Heart left ventricle (tissue), 16 donors: ENCODE results near the gene DCUN1D4. TPM values are rescaled to one million over a fixed set of nuclear protein-coding genes. Genes with fewer than 3 reads are reported as not detected.

Experiments used
- ATAC-seq, 4 donors: fragments of 200-7000 bp; cut with Tn5 transposase; one replicate each; pipeline ENCODE4 v1.9.1; 2020 to 2022; ENCODE audit warnings: moderate library complexity in 4 of 4, mild to moderate bottlenecking in 3 of 4, moderate number of reproducible peaks in 1 of 4
- DNase-seq, 5 donors: peaks; one replicate each; pipeline ENCODE4 v3.0.0-alpha.2; 2020
- H3K27ac ChIP-seq, 12 donors: fragments of 200-600 bp; sonication (generic) in 4 of 12; one replicate each; pipeline versions ENCODE4 v1.5.0 to v1.8.0; 2016 to 2022; ENCODE audit warnings: mild to moderate bottlenecking in 2 of 12
- H3K27me3 ChIP-seq, 9 donors: fragments of 200-600 bp; sonication (generic) in 2 of 9; one replicate each; pipeline versions ENCODE4 v1.5.1 to v1.8.0; 2016 to 2022; ENCODE audit warnings: mild to moderate bottlenecking in 3 of 9
- H3K36me3 ChIP-seq, 9 donors: fragments of 200-600 bp; sonication (generic) in 2 of 9; one replicate each; pipeline versions ENCODE4 v1.5.0 to v1.8.0; 2018 to 2022; ENCODE audit warnings: mild to moderate bottlenecking in 2 of 9
- H3K4me1 ChIP-seq, 12 donors: fragments of 200-600 bp; sonication (generic) in 4 of 12; one replicate each; pipeline versions ENCODE4 v1.5.0 to v1.8.0; 2016 to 2022; ENCODE audit warnings: mild to moderate bottlenecking in 3 of 12
- H3K4me3 ChIP-seq, 12 donors: fragments of 200-600 bp; sonication (generic) in 4 of 12; one replicate each; pipeline versions ENCODE4 v1.5.0 to v1.8.0; 2017 to 2022; ENCODE audit warnings: mild to moderate bottlenecking in 9 of 12, moderate library complexity in 4 of 12
- H3K9me3 ChIP-seq, 12 donors: fragments of 200-600 bp; sonication (generic) in 4 of 12; one replicate each; pipeline versions ENCODE4 v1.5.0 to v1.8.0; 2016 to 2022; ENCODE audit warnings: mild to moderate bottlenecking in 1 of 12
- CTCF ChIP-seq, 12 donors: fragments of 200-600 bp; sonication (generic) in 4 of 12; IDR thresholded peaks; one replicate each; pipeline versions ENCODE4 v1.5.0 to v1.8.0; 2018 to 2022; ENCODE audit warnings: antibody characterized with exemption in 12 of 12, mild to moderate bottlenecking in 5 of 12
- POLR2A ChIP-seq, 2 donors: fragments of 450-650 bp; IDR thresholded peaks; one replicate each; pipeline ENCODE4 v1.6.1; 2017; ENCODE audit warnings: antibody characterized with exemption in 2 of 2, mild to moderate bottlenecking in 2 of 2, moderate library complexity in 2 of 2
- WGBS, 4 donors: extraction: QIAGEN DNeasy Blood & Tissue Kit in 2 of 4; methylation state at CpG; one replicate each; pipeline versions ENCODE4 v1.1.5 to v1.1.7; 2013 to 2018; 5-methylcytosine and 5-hydroxymethylcytosine counted together
- intact Hi-C, 10 donors: fragments of 100-400 bp; cut with DNase I; formaldehyde crosslinking; loops; one replicate each; pipeline versions ENCODE4 v1.11.1 to v1.14.2; 2022
- polyA plus RNA-seq, 2 donors: library from polyadenylated mRNA; stranded (reverse); fragments of 200-250 nt; gene quantifications; one replicate each; pipeline ENCODE4 v1.2.3, GENCODE V29; 2013
- total RNA-seq, 9 donors: library from RNA; depleted of rRNA in 2 of 9; stranded (reverse); fragments of >200 nt in 2 of 9; fragmentation: NEBNext Ultra II Directional in 3 of 9; extraction: Animal tissue kit (Norgen Biotek cat#: 25700) in 3 of 9; gene quantifications; one replicate each; pipeline versions ENCODE4 v1.1.0 to v1.2.4, GENCODE V29; 2016 to 2023
- donor health status: ischemic (EF 13 %, LVEDD 7.1; RV severe dilation, severe dysfunction).
- donor health status: healthy with polysubstance abuse.
- donor health status: DM: no; HTN: yes; CAD: no.
- donor health status: DM: no; HTN: no; CAD: no.
- donor health status: ischemic (EF 25% LVEDD 6.9; RV normal size, moderate dysfunction).
- donor health status: ischemic (EF 25% LVEDD 5.7; RV mildly dilated, moderate dysfunction).
- donor health status: healthy.
- donor health status: DM: yes; HTN: yes; CAD: no.
- donor health status: ischemic (EF 35%, LVEDD 5.7; RV mildly dilated, moderate dysfunction).
- donor health status: nonischemic (EF 11% LVEDD 7.7; RV severe dilation, severe dysfunction).
- donor health status: DM: yes; HTN: yes; CAD: no.
- donor health status: PGD.
- donor health status: ischemic (EF 29% LVEDD 5.4; RV normal size, mild dysfunction).
- donor health status: nonischemic (EF 23%, LVEDD 6.1; RV moderate dilation, normal function).

DCUN1D4 gene
- total and polyA plus RNA-seq, 11 donors, result 10.4 to 54.0 (median 35.8) TPM

DNA sequence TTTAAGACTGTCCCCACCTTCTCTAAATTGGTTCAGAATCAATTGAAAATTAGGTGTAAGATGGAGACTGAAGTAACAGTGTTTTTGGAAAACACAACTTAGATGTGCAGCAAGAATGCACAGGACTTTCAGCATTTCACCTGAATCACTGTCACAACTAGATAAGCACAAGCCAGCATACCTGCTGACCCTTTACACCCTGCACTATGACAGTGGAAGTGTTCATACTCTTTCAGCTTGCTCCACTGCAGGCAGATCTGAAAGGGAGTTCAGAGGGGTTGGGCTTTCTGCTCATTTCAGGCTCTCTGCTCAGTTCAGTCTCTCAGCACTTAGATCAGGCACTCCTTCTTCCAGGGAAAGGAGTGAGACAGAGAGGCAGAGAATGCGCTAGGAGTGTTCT is 22.8 kb downstream of the DCUN1D4 start:
- Histone ChIP-seq H3K27ac (no peak overlapping the region), H3K9me3 (no peaks in the 10 kb centered on the region), H3K27me3 (no peaks in the 10 kb centered on the region), H3K4me1 (peaks cover 0 to 9% (median 0%) of the 10 kb centered on the region in 12 donors), H3K36me3 (peaks cover 0 to 66% (median 54%) of the 10 kb centered on the region in 9 donors), H3K4me3 (no peak overlapping the region)
- intact Hi-C loops, result no loop called here
- ATAC-seq (no peak), DNase-seq (no peak)
- WGBS, 4 donors, result 94 to 100% (median 98%) methylated on average over 1 of the region's 1 CpG
- no peak for TF ChIP-seq CTCF (IDR thresholded peaks at IDR 0.05)
- TF ChIP-seq POLR2A (IDR thresholded peaks at IDR 0.05), result no peak

DNA sequence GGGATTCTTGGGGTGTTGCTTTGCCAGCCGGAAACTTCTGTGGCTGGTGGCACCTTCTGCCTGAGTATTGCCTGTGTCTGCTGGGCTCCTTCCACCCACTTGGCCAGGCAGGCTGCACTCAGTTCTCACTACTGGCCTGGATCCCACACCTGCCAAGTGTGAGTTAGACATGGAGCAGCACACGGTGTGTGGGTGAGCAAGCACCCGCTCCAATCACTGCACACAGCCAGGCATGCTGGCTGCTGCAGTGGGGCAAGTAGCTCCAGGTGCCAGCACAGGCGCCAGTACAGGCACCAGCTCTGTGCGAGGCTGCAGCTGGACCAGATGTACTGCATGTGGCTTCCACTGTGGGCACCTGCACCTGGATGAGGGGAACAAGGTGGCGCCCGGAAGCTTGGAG is 23.9 kb downstream of the DCUN1D4 start:
- Histone ChIP-seq H3K4me1 (peaks cover 0 to 9% (median 0%) of the 10 kb centered on the region in 12 donors), H3K36me3 (peaks cover 0 to 76% (median 64%) of the 10 kb centered on the region in 9 donors), H3K4me3 (no peak overlapping the region), H3K27ac (no peak overlapping the region), H3K27me3 (no peaks in the 10 kb centered on the region), H3K9me3 (no peaks in the 10 kb centered on the region)
- intact Hi-C loops, result no loop called here
- no peak for TF ChIP-seq POLR2A (IDR thresholded peaks at IDR 0.05)
- no peak for TF ChIP-seq CTCF (IDR thresholded peaks at IDR 0.05)
- WGBS, 4 donors, result 62 to 93% (median 83%) methylated on average over 5 to 7 of the region's 7 CpGs
- ATAC-seq (peak; percentile 58 to 93 (median 91)), DNase-seq (peak in 4 of 5 donors; percentile 20 to 58 (median 46))

DNA sequence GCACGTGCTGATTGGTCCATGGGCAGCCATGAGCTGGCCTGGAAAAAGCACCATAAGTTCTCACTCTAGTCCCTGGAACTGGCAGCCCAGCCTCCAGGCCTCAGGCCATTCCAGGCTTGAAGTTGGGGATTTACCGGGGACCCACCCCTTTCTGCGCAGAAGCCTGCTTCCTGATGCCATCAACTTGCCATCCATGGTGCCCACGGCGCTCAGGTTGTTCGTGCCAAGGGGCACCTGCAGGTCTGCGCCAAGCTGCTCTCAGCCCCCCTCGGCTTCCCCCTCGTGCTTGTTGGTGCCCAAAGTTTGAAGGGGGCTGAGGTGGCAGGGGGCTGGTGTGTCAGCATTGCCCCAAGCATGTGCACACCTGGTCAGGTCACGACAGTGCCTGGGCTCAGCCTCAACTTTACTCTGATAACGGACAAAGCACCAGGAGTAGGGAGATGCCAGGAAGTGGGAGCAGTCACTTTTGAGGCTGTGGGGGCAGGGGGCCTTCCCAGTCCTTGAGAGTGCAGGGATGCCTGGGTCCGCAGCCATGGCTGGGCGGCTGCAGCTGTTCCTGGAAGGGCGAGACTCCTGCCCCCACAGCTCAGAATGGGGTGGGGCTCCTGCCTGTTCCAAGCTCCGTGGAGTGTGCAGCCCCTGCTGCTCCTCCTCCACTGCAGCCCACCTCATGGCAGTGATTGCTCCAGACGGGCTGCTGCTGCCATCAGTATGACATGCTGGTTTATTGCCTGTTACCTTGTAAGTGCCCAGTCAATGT is 24.9 kb downstream of the DCUN1D4 start:
- peaks cover 0 to 4% (median 0%) of the 10 kb centered on the region in 12 donors for H3K4me1 ChIP-seq
- peak in 2 of 4 donors; percentile 10 to 21 for ATAC-seq
- intact Hi-C loops, result no loop called here
- H3K36me3 ChIP-seq, result peaks cover 0 to 86% (median 75%) of the 10 kb centered on the region in 9 donors
- H3K27ac ChIP-seq, result no peak overlapping the region
- WGBS, 4 donors, result 95 to 98% (median 97%) methylated on average over 7 to 16 of the region's 16 CpGs
- no peak overlapping the region for H3K4me3 ChIP-seq
- no peak for DNase-seq
- H3K27me3 ChIP-seq, result no peaks in the 10 kb centered on the region
- TF ChIP-seq POLR2A (IDR thresholded peaks at IDR 0.05) (no peak), CTCF (IDR thresholded peaks at IDR 0.05) (no peak)
- H3K9me3 ChIP-seq, result no peaks in the 10 kb centered on the region

DNA sequence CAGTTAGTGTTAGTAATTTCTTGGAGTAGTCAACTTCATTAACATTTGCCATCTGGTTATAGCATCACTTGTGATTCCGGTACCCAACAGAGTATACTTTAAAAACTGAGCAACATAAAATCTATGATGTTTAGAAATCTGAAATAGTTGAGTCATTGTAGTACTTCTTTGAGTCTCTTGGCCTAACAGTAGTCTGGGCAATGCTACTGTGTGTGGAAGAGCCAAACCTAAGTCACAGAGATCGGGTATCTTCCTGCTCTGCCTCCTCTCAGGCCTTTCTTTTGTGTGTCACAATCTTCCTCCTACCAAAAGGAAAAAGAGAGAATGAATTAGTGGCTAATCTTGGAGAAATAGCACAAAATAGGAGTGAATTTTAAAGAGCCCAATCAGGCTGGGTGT is 25.5 kb downstream of the DCUN1D4 start:
- no peak overlapping the region for H3K27ac ChIP-seq
- peaks cover 0 to 87% (median 76%) of the 10 kb centered on the region in 9 donors for H3K36me3 ChIP-seq
- WGBS, 4 donors, result 96 to 100% (median 98%) methylated on average over 2 of the region's 2 CpGs
- no peaks in the 10 kb centered on the region for H3K27me3 ChIP-seq
- TF ChIP-seq CTCF (IDR thresholded peaks at IDR 0.05), result no peak
- no peak for TF ChIP-seq POLR2A (IDR thresholded peaks at IDR 0.05)
- intact Hi-C loops, result no loop called here
- peaks cover 0 to 4% (median 0%) of the 10 kb centered on the region in 12 donors for H3K4me1 ChIP-seq
- ATAC-seq (no peak), DNase-seq (no peak)
- no peak overlapping the region for H3K4me3 ChIP-seq
- no peaks in the 10 kb centered on the region for H3K9me3 ChIP-seq
